Adipocyte (in vitro differentiated cells): ENCODE results near the gene IRS1.
A peak's percentile ranks its signal among the peaks of the same experiment; 100 is the strongest.

Experiments
- DNase-seq: peaks from one replicate; pipeline ENCODE4 v3.0.0-alpha.2; 2015; ENCODE audit warnings: low read depth
- H3K27me3 ChIP-seq: replicated peaks from 2 replicates; pipeline ENCODE4 v1.7.0; 2013; ENCODE audit warnings: mild to moderate bottlenecking, low read length, moderate library complexity; ENCODE audit not compliant: control insufficient read depth, insufficient read depth
- H3K36me3 ChIP-seq: 2 replicates; pipeline ENCODE4 v1.7.0; 2013; ENCODE audit warnings: low read length, mild to moderate bottlenecking, moderate library complexity; ENCODE audit not compliant: control insufficient read depth, insufficient read depth, severe bottlenecking
- H3K4me1 ChIP-seq: 2 replicates; pipeline ENCODE4 v1.7.0; 2013; ENCODE audit warnings: mild to moderate bottlenecking, low read length, moderate library complexity; ENCODE audit not compliant: control insufficient read depth, insufficient read depth
- H3K4me3 ChIP-seq: 2 replicates; pipeline ENCODE4 v1.7.0; 2013; ENCODE audit warnings: mild to moderate bottlenecking, low read length, moderate library complexity
- H3K9ac ChIP-seq: 2 replicates; pipeline ENCODE4 v1.7.0; 2013; ENCODE audit warnings: mild to moderate bottlenecking, low read length, moderate library complexity
- H3K9me3 ChIP-seq: 2 replicates; pipeline ENCODE4 v1.7.0; 2013; ENCODE audit warnings: mild to moderate bottlenecking, low read length, moderate library complexity; ENCODE audit not compliant: control insufficient read depth

Gene IRS1

GRCh38 chr2:226715347-226715990 lies 84.2 kb downstream of the IRS1 start:
- H3K9ac ChIP-seq = no peak overlapping the region
- no peaks in the 10 kb centered on the region for H3K27me3 ChIP-seq
- no peak for DNase-seq
- no peaks in the 10 kb centered on the region for H3K4me1 ChIP-seq
- no peak overlapping the region for H3K4me3 ChIP-seq
- no peaks in the 10 kb centered on the region for H3K9me3 ChIP-seq
- H3K36me3 ChIP-seq = no peaks in the 10 kb centered on the region

- Histone ChIP-seq H3K9me3 (no peaks in the 10 kb centered on the region), H3K4me1 (no peaks in the 10 kb centered on the region), H3K4me3 (no peak overlapping the region), H3K27me3 (no peaks in the 10 kb centered on the region), H3K36me3 (no peaks in the 10 kb centered on the region), H3K9ac (no peak overlapping the region)
- no peak for DNase-seq
Observed at GRCh38 chr2:226712941-226713340, 86.7 kb downstream of the IRS1 start.

- H3K9ac ChIP-seq = no peak overlapping the region
- no peaks in the 10 kb centered on the region for H3K4me1 ChIP-seq
- H3K9me3 ChIP-seq = no peaks in the 10 kb centered on the region
- no peaks in the 10 kb centered on the region for H3K36me3 ChIP-seq
- H3K4me3 ChIP-seq = no peak overlapping the region
- no peak for DNase-seq
- H3K27me3 ChIP-seq = no peaks in the 10 kb centered on the region
Observed at GRCh38 chr2:226711606-226712296, 87.9 kb downstream of the IRS1 start.

GRCh38 chr2:226707499-226707898 lies 92.1 kb downstream of the IRS1 start:
- no peaks in the 10 kb centered on the region for H3K27me3 ChIP-seq
- H3K9ac ChIP-seq = no peak overlapping the region
- no peak for DNase-seq
- no peaks in the 10 kb centered on the region for H3K9me3 ChIP-seq
- H3K4me1 ChIP-seq = peaks cover 5% of the 10 kb centered on the region
- no peak overlapping the region for H3K4me3 ChIP-seq
- no peaks in the 10 kb centered on the region for H3K36me3 ChIP-seq

GRCh38 chr2:226705965-226706364 lies 93.7 kb downstream of the IRS1 start:
- H3K27me3 ChIP-seq = no peaks in the 10 kb centered on the region
- DNase-seq = no peak
- H3K36me3 ChIP-seq = no peaks in the 10 kb centered on the region
- H3K9ac ChIP-seq = no peak overlapping the region
- H3K4me1 ChIP-seq = peaks cover 15% of the 10 kb centered on the region
- no peaks in the 10 kb centered on the region for H3K9me3 ChIP-seq
- no peak overlapping the region for H3K4me3 ChIP-seq

GRCh38 chr2:226705133-226705886 lies 94.3 kb downstream of the IRS1 start:
- H3K27me3 ChIP-seq = no peaks in the 10 kb centered on the region
- H3K9me3 ChIP-seq = no peaks in the 10 kb centered on the region
- H3K4me1 ChIP-seq = peaks cover 22% of the 10 kb centered on the region
- no peaks in the 10 kb centered on the region for H3K36me3 ChIP-seq
- no peak for DNase-seq
- H3K4me3 ChIP-seq = no peak overlapping the region
- no peak overlapping the region for H3K9ac ChIP-seq

- no peaks in the 10 kb centered on the region for H3K9me3 ChIP-seq
- no peak overlapping the region for H3K4me3 ChIP-seq
- no peak for DNase-seq
- H3K36me3 ChIP-seq = no peaks in the 10 kb centered on the region
- H3K9ac ChIP-seq = no peak overlapping the region
- no peaks in the 10 kb centered on the region for H3K27me3 ChIP-seq
- peaks cover 30% of the 10 kb centered on the region for H3K4me1 ChIP-seq
Observed at GRCh38 chr2:226703514-226703913, 96.1 kb downstream of the IRS1 start.

- H3K4me3 ChIP-seq = no peak overlapping the region
- H3K4me1 ChIP-seq = peaks cover 30% of the 10 kb centered on the region
- H3K27me3 ChIP-seq = no peaks in the 10 kb centered on the region
- no peaks in the 10 kb centered on the region for H3K9me3 ChIP-seq
- H3K36me3 ChIP-seq = no peaks in the 10 kb centered on the region
- DNase-seq = no peak
- H3K9ac ChIP-seq = no peak overlapping the region
Observed at GRCh38 chr2:226702376-226702775, 97.2 kb downstream of the IRS1 start.

- H3K27me3 ChIP-seq = no peaks in the 10 kb centered on the region
- H3K36me3 ChIP-seq = no peaks in the 10 kb centered on the region
- no peak overlapping the region for H3K4me3 ChIP-seq
- no peak overlapping the region for H3K9ac ChIP-seq
- DNase-seq = peak; percentile 94
- peaks cover 30% of the 10 kb centered on the region for H3K4me1 ChIP-seq
- no peaks in the 10 kb centered on the region for H3K9me3 ChIP-seq
Observed at GRCh38 chr2:226701052-226701451, 98.6 kb downstream of the IRS1 start.

GRCh38 chr2:226699321-226699720 lies 100.3 kb downstream of the IRS1 start:
- Histone ChIP-seq H3K4me3 (no peak overlapping the region), H3K36me3 (no peaks in the 10 kb centered on the region), H3K9ac (no peak overlapping the region), H3K9me3 (no peaks in the 10 kb centered on the region), H3K27me3 (no peaks in the 10 kb centered on the region), H3K4me1 (peaks cover 36% of the 10 kb centered on the region)
- DNase-seq = no peak

- DNase-seq = no peak
- H3K9ac ChIP-seq = no peak overlapping the region
- peaks cover 41% of the 10 kb centered on the region for H3K4me1 ChIP-seq
- no peaks in the 10 kb centered on the region for H3K36me3 ChIP-seq
- H3K27me3 ChIP-seq = no peaks in the 10 kb centered on the region
- no peaks in the 10 kb centered on the region for H3K9me3 ChIP-seq
- H3K4me3 ChIP-seq = no peak overlapping the region
Observed at GRCh38 chr2:226698671-226699070, 100.9 kb downstream of the IRS1 start.
